22Rv1 (cell line): ENCODE measurements around the gene RANBP17.
"Not testable (repeated sequence)": the region's sequence is repeated elsewhere in the genome, so short reads cannot be mapped to it uniquely, and the experiment has no call there.

ENCODE experiments used
- H3K27ac ChIP-seq: fragments of 450-650 bp; 2 replicates; pipeline ENCODE4 v1.5.1; 2017
- CTCF ChIP-seq: fragments of 450-650 bp; IDR thresholded peaks from 2 replicates; pipeline ENCODE4 v1.5.1; 2017; ENCODE audit warnings: mild to moderate bottlenecking
- ZFX ChIP-seq: fragments of 450-650 bp; IDR thresholded peaks from 2 replicates; pipeline ENCODE4 v1.6.1; 2017; ENCODE audit warnings: antibody characterized with exemption, borderline replicate concordance

The RANBP17 gene

GRCh38 chr5:170863646-170864045 lies 1.8 kb downstream of the RANBP17 start:
- no peak overlapping the region for H3K27ac ChIP-seq
- TF ChIP-seq ZFX (no peak), CTCF (no peak)

- no peak overlapping the region for H3K27ac ChIP-seq
- TF ChIP-seq CTCF: no peak
- no peak for TF ChIP-seq ZFX
Observed at GRCh38 chr5:170865622-170866021, 3.8 kb downstream of the RANBP17 start.

GRCh38 chr5:170867825-170868224 lies 6.0 kb downstream of the RANBP17 start:
- H3K27ac ChIP-seq: no peak overlapping the region
- no peak for TF ChIP-seq ZFX
- no peak for TF ChIP-seq CTCF

- H3K27ac ChIP-seq: not testable (repeated sequence)
Observed at GRCh38 chr5:170870390-170870789, 8.6 kb downstream of the RANBP17 start.

- TF ChIP-seq CTCF (no peak), ZFX (no peak)
- H3K27ac ChIP-seq: no peak overlapping the region
Observed at GRCh38 chr5:170874017-170874416, 12.2 kb downstream of the RANBP17 start.

GRCh38 chr5:170875811-170876210 lies 14.0 kb downstream of the RANBP17 start:
- TF ChIP-seq ZFX (no peak), CTCF (no peak)
- H3K27ac ChIP-seq: no peak overlapping the region

- H3K27ac ChIP-seq: no peak overlapping the region
- TF ChIP-seq ZFX (no peak), CTCF (no peak)
Observed at GRCh38 chr5:170880084-170880483, 18.3 kb downstream of the RANBP17 start.

- TF ChIP-seq CTCF (no peak), ZFX (no peak)
- H3K27ac ChIP-seq: no peak overlapping the region
Observed at GRCh38 chr5:170882345-170882744, 20.5 kb downstream of the RANBP17 start.
